ENCODE measurements around the gene PSD4. TPM values are rescaled to one million over a fixed set of nuclear protein-coding genes. Genes with fewer than 3 reads are reported as not detected.
A peak's percentile ranks its signal among the peaks of the same experiment; 100 is the strongest.

Gene PSD4
- total RNA-seq, 4 donors from 2014 or later, result 48.2 to 193 (median 87.4) TPM

DNA sequence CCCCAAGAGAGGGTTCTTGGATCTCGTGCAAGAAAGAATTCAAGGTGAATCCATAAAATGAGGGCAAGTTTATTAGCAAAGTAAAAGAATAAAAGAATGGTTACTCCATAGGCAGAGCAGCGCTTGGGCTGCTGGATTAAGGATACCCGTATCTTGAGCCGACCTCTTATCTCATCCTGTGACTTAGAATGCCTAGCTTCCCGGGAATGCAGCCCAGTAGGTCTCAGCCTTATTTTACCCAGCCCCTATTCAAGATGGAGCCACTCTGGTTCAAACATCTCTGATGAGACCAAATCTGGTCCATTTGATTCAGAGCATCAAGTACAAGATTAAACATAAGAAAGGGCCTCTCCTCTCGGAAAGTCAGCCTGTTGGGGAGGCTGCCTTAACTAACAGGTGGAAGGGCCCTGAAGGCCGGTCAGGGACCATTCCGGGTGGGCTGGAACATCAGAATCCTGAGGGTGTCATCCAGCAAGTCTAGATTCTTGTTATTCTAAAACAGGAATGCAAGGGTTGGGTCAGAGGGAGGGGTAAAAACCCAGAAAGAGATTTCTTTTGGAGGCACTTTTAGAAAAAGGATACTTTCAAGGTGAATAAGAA lies 5.8 kb downstream of the PSD4 start:
- no peak for TF ChIP-seq POLR2AphosphoS5 (IDR thresholded peaks at IDR 0.05)
- TF ChIP-seq POLR2A (IDR thresholded peaks at IDR 0.05), result no peak
- TF ChIP-seq EP300 (IDR thresholded peaks at IDR 0.05; ENCODE audit: low read depth), result no peak
- TF ChIP-seq, protein P1, sequence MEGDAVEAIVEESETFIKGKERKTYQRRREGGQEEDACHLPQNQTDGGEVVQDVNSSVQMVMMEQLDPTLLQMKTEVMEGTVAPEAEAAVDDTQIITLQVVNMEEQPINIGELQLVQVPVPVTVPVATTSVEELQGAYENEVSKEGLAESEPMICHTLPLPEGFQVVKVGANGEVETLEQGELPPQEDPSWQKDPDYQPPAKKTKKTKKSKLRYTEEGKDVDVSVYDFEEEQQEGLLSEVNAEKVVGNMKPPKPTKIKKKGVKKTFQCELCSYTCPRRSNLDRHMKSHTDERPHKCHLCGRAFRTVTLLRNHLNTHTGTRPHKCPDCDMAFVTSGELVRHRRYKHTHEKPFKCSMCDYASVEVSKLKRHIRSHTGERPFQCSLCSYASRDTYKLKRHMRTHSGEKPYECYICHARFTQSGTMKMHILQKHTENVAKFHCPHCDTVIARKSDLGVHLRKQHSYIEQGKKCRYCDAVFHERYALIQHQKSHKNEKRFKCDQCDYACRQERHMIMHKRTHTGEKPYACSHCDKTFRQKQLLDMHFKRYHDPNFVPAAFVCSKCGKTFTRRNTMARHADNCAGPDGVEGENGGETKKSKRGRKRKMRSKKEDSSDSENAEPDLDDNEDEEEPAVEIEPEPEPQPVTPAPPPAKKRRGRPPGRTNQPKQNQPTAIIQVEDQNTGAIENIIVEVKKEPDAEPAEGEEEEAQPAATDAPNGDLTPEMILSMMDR (IDR thresholded peaks at IDR 0.05), result no peak
- Histone ChIP-seq H3K36me3 (no peaks in the 10 kb centered on the region), H3K4me1 (peaks cover 0 to 17% (median 5%) of the 10 kb centered on the region in 4 donors), H3K27me3 (no peaks in the 10 kb centered on the region), H3K4me3 (no peak overlapping the region), H3K9me3 (no peaks in the 10 kb centered on the region), H3K27ac (no peak overlapping the region)
- WGBS, 2 donors (ENCODE audit: low coverage in 1 of 2), result 92 to 94% methylated on average over 7 to 8 of the region's 8 CpGs
- in situ Hi-C loops (cut with MboI; ENCODE audit: low pct_ligation_motif_present in 1 of 4, low pct_unique_long_range_greater_than_20kb in 1 of 4, low sequenced_read_pairs in 3 of 4), result no loop called here
- intact Hi-C loops (cut with DNase I; ENCODE audit: low total_unique reads), result no loop called here
- no peak for DNase-seq

DNA sequence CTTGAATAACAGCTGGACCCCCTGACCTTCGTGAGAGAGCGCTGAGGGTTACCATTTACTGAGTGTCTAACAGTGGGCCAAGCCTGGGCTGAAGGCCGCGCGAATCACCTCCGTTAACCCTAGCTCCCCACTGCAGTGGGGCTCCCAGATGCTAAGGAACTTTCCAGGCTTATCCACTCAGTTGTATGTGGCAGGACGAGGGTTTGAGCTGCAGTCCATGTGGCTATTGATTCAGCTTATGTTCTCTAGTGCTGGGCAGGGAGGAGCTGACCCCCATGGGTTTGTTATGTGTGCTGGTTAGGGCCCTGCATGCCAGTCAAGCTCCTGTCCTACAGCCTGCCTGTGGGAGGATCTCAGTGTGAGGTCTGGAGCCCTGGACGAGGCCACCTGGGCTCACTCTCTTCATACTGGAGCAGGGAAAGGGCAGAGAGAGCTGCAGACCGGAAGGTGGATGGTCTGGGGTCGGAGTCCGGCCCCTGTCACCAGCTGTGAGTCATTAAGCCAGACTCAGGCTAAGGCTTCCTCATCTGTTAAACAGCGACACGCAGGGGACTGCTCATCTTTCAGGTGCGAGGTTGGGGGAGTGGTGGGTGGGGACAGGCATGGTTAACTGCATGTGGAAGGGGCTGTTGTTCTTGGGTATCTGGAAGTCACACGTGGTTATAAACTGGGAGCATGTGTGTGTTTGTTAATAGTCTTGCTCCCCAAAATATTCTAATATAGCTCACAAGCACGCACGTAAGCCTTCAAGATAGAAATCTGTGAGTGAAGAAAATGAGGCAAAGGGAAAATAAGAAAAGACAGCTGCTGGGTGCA lies 6.6 kb downstream of the PSD4 start:
- DNase-seq, result no peak

DNA sequence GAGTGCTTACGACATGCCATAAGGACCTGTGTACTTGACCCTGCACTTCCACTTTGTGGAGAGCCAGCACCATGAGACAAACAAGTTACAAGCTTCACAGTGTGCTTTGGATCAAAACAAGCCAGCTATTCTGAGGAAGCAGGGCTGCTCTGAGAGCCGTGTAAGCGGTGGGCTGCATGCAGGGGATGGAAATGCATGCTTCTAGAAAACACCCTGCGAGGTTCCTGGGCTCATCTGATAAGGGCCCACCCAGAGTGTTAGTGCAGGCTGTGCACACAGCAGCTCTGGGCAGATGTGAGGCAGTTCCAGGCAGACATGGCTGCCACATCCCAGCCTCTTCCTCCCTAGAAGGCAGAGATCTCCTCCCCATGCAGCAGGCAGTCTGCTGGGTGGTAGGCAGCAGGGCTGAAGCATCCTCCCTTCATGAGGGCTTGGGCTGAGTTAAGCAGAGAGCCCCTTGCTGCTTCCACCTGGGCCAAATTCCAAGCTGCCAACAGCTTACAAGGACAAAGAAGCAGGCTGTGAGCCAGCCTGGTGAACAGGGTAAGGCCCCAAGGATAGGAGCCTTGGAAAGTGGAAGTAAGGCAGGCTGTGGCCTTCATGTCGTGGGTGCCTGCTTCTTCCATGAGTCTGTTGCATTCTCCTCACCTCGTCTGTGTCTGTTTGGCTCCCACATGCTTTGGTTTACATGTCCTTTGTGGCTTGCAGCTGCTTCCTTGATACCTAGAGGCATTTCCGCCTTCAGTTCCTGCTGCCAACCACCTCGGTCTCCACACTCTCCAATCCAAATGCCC lies 7.7 kb downstream of the PSD4 start:
- no peaks in the 10 kb centered on the region for H3K27me3 ChIP-seq
- in situ Hi-C loops (cut with MboI; ENCODE audit: low pct_ligation_motif_present in 1 of 4, low pct_unique_long_range_greater_than_20kb in 1 of 4, low sequenced_read_pairs in 3 of 4) (no loop called here), intact Hi-C loops (cut with DNase I; ENCODE audit: low total_unique reads) (no loop called here)
- no peak for DNase-seq
- no peaks in the 10 kb centered on the region for H3K36me3 ChIP-seq
- H3K4me1 ChIP-seq, result peaks cover 0 to 17% (median 5%) of the 10 kb centered on the region in 4 donors
- no peak overlapping the region for H3K4me3 ChIP-seq
- TF ChIP-seq POLR2AphosphoS5 (IDR thresholded peaks at IDR 0.05), result no peak
- no peak for TF ChIP-seq POLR2A (IDR thresholded peaks at IDR 0.05)
- TF ChIP-seq, protein P1 (IDR thresholded peaks at IDR 0.05), result no peak
- no peak for TF ChIP-seq EP300 (IDR thresholded peaks at IDR 0.05; ENCODE audit: low read depth)
- H3K9me3 ChIP-seq, result no peaks in the 10 kb centered on the region
- WGBS, 2 donors (ENCODE audit: low coverage in 1 of 2), result 53 to 67% methylated on average over 5 to 8 of the region's 8 CpGs
- H3K27ac ChIP-seq, result peak overlapping the region in 3 of 4 donors; percentile 7 to 46 (median 26)

More for the DNA sequence above, 6.6 kb downstream of the PSD4 start:
- H3K4me3 ChIP-seq, result no peak overlapping the region
- H3K27me3 ChIP-seq, result no peaks in the 10 kb centered on the region
- no peak overlapping the region for H3K27ac ChIP-seq
- in situ Hi-C loops (cut with MboI; ENCODE audit: low pct_ligation_motif_present in 1 of 4, low pct_unique_long_range_greater_than_20kb in 1 of 4, low sequenced_read_pairs in 3 of 4), result no loop called here
- intact Hi-C loops (cut with DNase I; ENCODE audit: low total_unique reads), result no loop called here
- no peaks in the 10 kb centered on the region for H3K36me3 ChIP-seq
- no peaks in the 10 kb centered on the region for H3K9me3 ChIP-seq
- WGBS, 2 donors (ENCODE audit: low coverage in 1 of 2), result 80 to 90% methylated on average over 5 to 17 of the region's 17 CpGs
- H3K4me1 ChIP-seq, result peaks cover 0 to 17% (median 5%) of the 10 kb centered on the region in 4 donors
- TF ChIP-seq POLR2A (IDR thresholded peaks at IDR 0.05), result no peak
- no peak for TF ChIP-seq EP300 (IDR thresholded peaks at IDR 0.05; ENCODE audit: low read depth)
- TF ChIP-seq POLR2AphosphoS5 (IDR thresholded peaks at IDR 0.05), result no peak
- TF ChIP-seq, protein P1 (IDR thresholded peaks at IDR 0.05), result no peak
